PC-3 (cell line): Measurements from ENCODE around the gene ZC3H12A. TPM values are rescaled to one million over a fixed set of nuclear protein-coding genes. Genes with fewer than 3 reads are reported as not detected.

Experiments
- ATAC-seq: fragments of 200-7000 bp; cut with Tn5 transposase; 2 replicates; pipeline ENCODE4 v1.9.1; 2020; ENCODE audit warnings: mild to moderate bottlenecking, moderate library complexity
- BruUV-seq: library from RNA; stranded (reverse); fragments of 400-500 nt; replicated peaks from 2 replicates; lab custom pipeline; 2021; lab: Mats Ljungman, UMichigan
- CTCF ChIA-PET: fragments of 300-600 bp; sonication (Branson Sonifier 250); formaldehyde crosslinking; loops from one replicate; lab custom pipeline; 2022; ENCODE audit warnings: antibody characterized with exemption; lab: Charles Lee
- POLR2A ChIA-PET: fragments of 300-600 bp; sonication (Branson Sonifier 250); formaldehyde crosslinking; loops from one replicate; lab custom pipeline; 2022; ENCODE audit warnings: antibody characterized with exemption; ENCODE audit not compliant: unreplicated experiment; lab: Charles Lee
- DNase-seq: peaks from one replicate; pipeline ENCODE4 v3.0.0-alpha.2; 2015
- H2AFZ ChIP-seq: fragments of 300-600 bp; sonication (generic); 2 replicates; pipeline ENCODE4 v1.6.0; 2016; ENCODE audit warnings: antibody characterized with exemption, low read length
- H3F3A ChIP-seq: fragments of 300-600 bp; sonication (generic); one replicate; pipeline ENCODE4 v1.6.0; 2017; ENCODE audit warnings: antibody characterized with exemption, low read length, control low read depth, mild to moderate bottlenecking; ENCODE audit not compliant: unreplicated experiment
- H3K27ac ChIP-seq: fragments of 300-600 bp; sonication (generic); 2 replicates; pipeline ENCODE4 v1.5.1; 2016; ENCODE audit warnings: mild to moderate bottlenecking, low read length
- H3K27me3 ChIP-seq: fragments of 300-600 bp; sonication (generic); 2 replicates; pipeline ENCODE4 v1.6.1; 2016; ENCODE audit warnings: low read length, mixed read lengths
- H3K36me3 ChIP-seq: fragments of 300-600 bp; sonication (generic); 2 replicates; pipeline ENCODE4 v1.6.1; 2016; ENCODE audit warnings: low read depth, mixed run types, low read length, mixed read lengths
- H3K4me1 ChIP-seq: fragments of 300-600 bp; sonication (generic); 2 replicates; pipeline ENCODE4 v1.5.1; 2016; ENCODE audit warnings: low read length; ENCODE audit not compliant: insufficient read depth
- H3K4me2 ChIP-seq: fragments of 300-600 bp; sonication (generic); 2 replicates; pipeline ENCODE4 v1.6.0; 2016; ENCODE audit warnings: low read length
- H3K4me3 ChIP-seq: fragments of 300-600 bp; sonication (generic); 2 replicates; pipeline ENCODE4 v1.5.1; 2016; ENCODE audit warnings: mild to moderate bottlenecking, low read length, mixed read lengths
- H3K79me2 ChIP-seq: fragments of 300-600 bp; sonication (generic); 2 replicates; pipeline ENCODE4 v1.6.1; 2017; ENCODE audit warnings: low read length, mixed read lengths
- H3K9ac ChIP-seq: fragments of 300-600 bp; sonication (generic); 2 replicates; pipeline ENCODE4 v1.6.0; 2016; ENCODE audit warnings: mild to moderate bottlenecking, low read length
- H3K9me2 ChIP-seq: fragments of 300-600 bp; sonication (generic); replicated peaks from 2 replicates; pipeline ENCODE4 v1.6.1; 2016; ENCODE audit warnings: mixed run types, low read length, mixed read lengths
- H3K9me3 ChIP-seq: fragments of 300-600 bp; sonication (generic); 2 replicates; pipeline ENCODE4 v1.6.1; 2016; ENCODE audit warnings: low read length, mixed read lengths
- H4K20me1 ChIP-seq: fragments of 300-600 bp; sonication (generic); 2 replicates; pipeline ENCODE4 v1.6.1; 2016; ENCODE audit warnings: low read length, mixed read lengths
- CTCF ChIP-seq: fragments of 300-600 bp; sonication (generic); conservative IDR thresholded peaks from 2 replicates; pipeline ENCODE4 v1.5.1; 2017; ENCODE audit warnings: antibody characterized with exemption, low read depth, mild to moderate bottlenecking, low read length
- EZH2 ChIP-seq: fragments of 300-600 bp; sonication (generic); IDR thresholded peaks from one replicate; pipeline ENCODE4 v1.6.1; 2017; ENCODE audit warnings: antibody characterized with exemption, mild to moderate bottlenecking, low read length; ENCODE audit not compliant: unreplicated experiment
- EZH2phosphoT487 ChIP-seq: fragments of 300-600 bp; sonication (generic); IDR thresholded peaks from 2 replicates; pipeline ENCODE4 v1.6.1; 2018; ENCODE audit warnings: mild to moderate bottlenecking, antibody characterized with exemption, low read length, borderline replicate concordance
- intact Hi-C: fragments of 100-400 bp; cut with micrococcal nuclease; formaldehyde crosslinking; loops from 2 replicates; pipeline ENCODE4 v1.9.0; 2023
- total RNA-seq: library from RNA; depleted of rRNA; stranded (reverse); fragments of >200 nt; gene quantifications from 2 replicates; pipeline ENCODE4 v1.2.3, GENCODE V29; 2014

Gene ZC3H12A
- total RNA-seq, 1 experiment from 2014 or later: 45.3 TPM

GRCh38 chr1:37482796-37483744 lies 8.7 kb downstream of the ZC3H12A start:
- Histone ChIP-seq H3K4me2 (no peak overlapping the region), H4K20me1 (no peaks in the 10 kb centered on the region; the same call in 1 of the 2 replicates), H3K27me3 (no peaks in the 10 kb centered on the region), H2AFZ (no peak overlapping the region), H3K9ac (no peak overlapping the region), H3K79me2 (peaks cover 41% of the 10 kb centered on the region), H3K9me3 (no peaks in the 10 kb centered on the region), H3F3A (no peaks in the 10 kb centered on the region), H3K36me3 (peaks cover 39% of the 10 kb centered on the region), H3K4me1 (peaks cover 54% of the 10 kb centered on the region), H3K4me3 (no peak overlapping the region), H3K27ac (no peak overlapping the region), H3K9me2 (no peaks in the 10 kb centered on the region)
- CTCF ChIA-PET: no interaction called here
- intact Hi-C loops: no loop called here
- TF ChIP-seq CTCF: no peak
- POLR2A ChIA-PET: no interaction called here
- DNase-seq (no peak), ATAC-seq (no peak)
- BruUV-seq: no TSS peak

GRCh38 chr1:37483785-37484184 lies 9.4 kb downstream of the ZC3H12A start:
- Histone ChIP-seq H3K9me2 (no peaks in the 10 kb centered on the region), H3K36me3 (peaks cover 36% of the 10 kb centered on the region), H4K20me1 (no peaks in the 10 kb centered on the region), H3K27me3 (no peaks in the 10 kb centered on the region), H2AFZ (no peak overlapping the region), H3K27ac (no peak overlapping the region), H3K9ac (no peak overlapping the region), H3K79me2 (peaks cover 34% of the 10 kb centered on the region), H3K4me2 (no peak overlapping the region), H3K4me3 (no peak overlapping the region), H3K4me1 (peaks cover 47% of the 10 kb centered on the region), H3F3A (no peaks in the 10 kb centered on the region), H3K9me3 (no peaks in the 10 kb centered on the region)
- POLR2A ChIA-PET: no interaction called here
- DNase-seq: no peak
- no peak for TF ChIP-seq CTCF
- TF ChIP-seq EZH2phosphoT487: no peak
- TF ChIP-seq EZH2: no peak
- ATAC-seq: no peak
- CTCF ChIA-PET: interaction anchor here (0.6 to 0.8 kb wide), 2 partner anchors 21 to 112 kb away, joined by 3 to 4 read pairs; partner anchors contain the start of gene GNL2
- intact Hi-C loops: no loop called here
- no TSS peak for BruUV-seq
